Neuronal stem cell (in vitro differentiated cells): ENCODE results near the gene PVALB.

Experiments used
- DNase-seq: peaks from one replicate; pipeline ENCODE4 v3.0.0-alpha.2; 2013; ENCODE audit warnings: low spot score
- H2AFZ ChIP-seq: one replicate; pipeline ENCODE4 v1.6.1; 2013; ENCODE audit warnings: mild to moderate bottlenecking, low read length, inconsistent platforms
- H2AK5ac ChIP-seq: 2 replicates; pipeline ENCODE4 v1.6.1; 2013; ENCODE audit warnings: low read depth, mild to moderate bottlenecking, inconsistent platforms, low read length, moderate library complexity, mixed read lengths
- H2BK120ac ChIP-seq: 2 replicates; pipeline ENCODE4 v1.6.1; 2013; ENCODE audit warnings: low read depth, mild to moderate bottlenecking, inconsistent platforms, low read length, moderate library complexity, mixed read lengths
- H2BK12ac ChIP-seq: one replicate; pipeline ENCODE4 v1.6.1; 2013; ENCODE audit warnings: low read length, inconsistent platforms
- H2BK15ac ChIP-seq: 2 replicates; pipeline ENCODE4 v1.6.1; 2013; ENCODE audit warnings: mild to moderate bottlenecking, low read length, inconsistent platforms, mixed read lengths
- H2BK5ac ChIP-seq: one replicate; pipeline ENCODE4 v1.6.1; 2013; ENCODE audit warnings: inconsistent platforms, mild to moderate bottlenecking, low read length, moderate library complexity
- H3K14ac ChIP-seq: one replicate; pipeline ENCODE4 v1.6.1; 2013; ENCODE audit warnings: low read length, inconsistent platforms
- H3K18ac ChIP-seq: 2 replicates; pipeline ENCODE4 v1.6.1; 2013; ENCODE audit warnings: low read length, inconsistent platforms
- H3K23ac ChIP-seq: 2 replicates; pipeline ENCODE4 v1.6.1; 2013; ENCODE audit warnings: low read depth, mild to moderate bottlenecking, mixed read lengths, low read length, inconsistent platforms; ENCODE audit not compliant: poor library complexity
- H3K27ac ChIP-seq: replicated peaks from 3 replicates; pipeline ENCODE4 v1.5.1; 2013; ENCODE audit warnings: low read length, inconsistent platforms
- H3K27me3 ChIP-seq, 3 experiments: 2 replicates each; pipeline ENCODE4 v1.6.1; 2013; ENCODE audit warnings: low read length in 3 of 3, mild to moderate bottlenecking in 2 of 3, inconsistent platforms in 1 of 3, low read depth in 1 of 3, mixed read lengths in 1 of 3, moderate library complexity in 1 of 3; ENCODE audit not compliant: control insufficient read depth in 3 of 3, insufficient read depth in 3 of 3
- H3K36me3 ChIP-seq, 2 donors: replicated peaks in 1 of 2; 2 replicates each; pipeline ENCODE4 v1.6.1; 2013; ENCODE audit warnings: low read length in 2 of 2; ENCODE audit not compliant: control insufficient read depth in 2 of 2, insufficient read depth in 2 of 2
- H3K4ac ChIP-seq: 2 replicates; pipeline ENCODE4 v1.6.1; 2013; ENCODE audit warnings: inconsistent platforms, mild to moderate bottlenecking, low read length, moderate library complexity
- H3K4me1 ChIP-seq, 2 donors: 1 replicate in 1 of 2; 2 replicates in 1 of 2; pipeline ENCODE4 v1.6.1; 2013; ENCODE audit warnings: low read length in 2 of 2, low read depth in 1 of 2; ENCODE audit not compliant: control insufficient read depth in 2 of 2, insufficient read depth in 1 of 2
- H3K4me2 ChIP-seq: one replicate; pipeline ENCODE4 v1.6.1; 2013; ENCODE audit warnings: mild to moderate bottlenecking, low read length, inconsistent platforms; ENCODE audit not compliant: insufficient read depth, poor library complexity, severe bottlenecking
- H3K4me3 ChIP-seq, 2 donors: 2 replicates each; pipeline ENCODE4 v1.5.1; 2013; ENCODE audit warnings: low read length in 2 of 2, mild to moderate bottlenecking in 2 of 2, inconsistent platforms in 1 of 2, moderate library complexity in 1 of 2
- H3K79me1 ChIP-seq: one replicate; pipeline ENCODE4 v1.6.1; 2013; ENCODE audit warnings: low read depth, mild to moderate bottlenecking, inconsistent platforms, low read length, moderate library complexity
- H3K9ac ChIP-seq: one replicate; pipeline ENCODE4 v1.6.1; 2013; ENCODE audit warnings: mild to moderate bottlenecking, low read depth, low read length, inconsistent platforms; ENCODE audit not compliant: poor library complexity
- H3K9me3 ChIP-seq, 2 donors: replicated peaks in 1 of 2; 2 replicates each; pipeline versions ENCODE3 to v1.6.1; 2013; ENCODE audit warnings: low read length in 2 of 2, mild to moderate bottlenecking in 2 of 2, inconsistent platforms in 1 of 2, low read depth in 1 of 2, mixed read lengths in 1 of 2, moderate library complexity in 1 of 2; ENCODE audit not compliant: control insufficient read depth in 2 of 2, insufficient read depth in 1 of 2
- H4K8ac ChIP-seq: one replicate; pipeline ENCODE4 v1.6.1; 2013; ENCODE audit warnings: low read depth, mild to moderate bottlenecking, inconsistent platforms, low read length, moderate library complexity
- H4K91ac ChIP-seq: one replicate; pipeline ENCODE4 v1.6.1; 2013; ENCODE audit warnings: low read length, low read depth, mild to moderate bottlenecking, inconsistent platforms; ENCODE audit not compliant: poor library complexity
- WGBS, 2 donors: extraction: QIAGEN DNeasy Blood & Tissue Kit; methylation state at CpG; one replicate each; pipeline ENCODE4 v1.1.7; 2013; ENCODE audit warnings: missing lambda C conversion rate in 2 of 2, mixed read lengths in 1 of 2; ENCODE audit not compliant: insufficient read length in 2 of 2, insufficient replicate concordance in 1 of 2; ENCODE audit errors: extremely low coverage in 2 of 2; 5-methylcytosine and 5-hydroxymethylcytosine counted together

Gene PVALB

GRCh38 chr22:36835903-36836302 lies 19.1 kb upstream of the PVALB start:
- no peak overlapping the region for H3K23ac ChIP-seq
- no peak overlapping the region for H2BK12ac ChIP-seq
- no peak overlapping the region for H2BK5ac ChIP-seq
- DNase-seq, result no peak
- no peak overlapping the region for H3K27ac ChIP-seq
- H3K36me3 ChIP-seq, result no peaks in the 10 kb centered on the region
- peaks cover 3 to 11% of the 10 kb centered on the region in 2 donors for H3K9me3 ChIP-seq
- H3K18ac ChIP-seq, result no peak overlapping the region
- no peak overlapping the region for H4K91ac ChIP-seq
- H3K14ac ChIP-seq, result no peak overlapping the region
- WGBS, 2 donors, result no CpG with 5 or more reads among the region's 5 CpGs
- no peak overlapping the region for H2BK15ac ChIP-seq
- no peaks in the 10 kb centered on the region for H3K79me1 ChIP-seq
- H3K4me1 ChIP-seq, result peaks cover 0 to 2% of the 10 kb centered on the region in 2 donors
- H3K4ac ChIP-seq, result no peak overlapping the region
- H3K4me2 ChIP-seq, result no peak overlapping the region
- no peak overlapping the region for H3K9ac ChIP-seq
- no peak overlapping the region for H4K8ac ChIP-seq
- no peak overlapping the region for H2BK120ac ChIP-seq
- no peak overlapping the region for H2AK5ac ChIP-seq
- no peak overlapping the region for H2AFZ ChIP-seq
- H3K27me3 ChIP-seq, result peaks cover 0 to 4% (median 0%) of the 10 kb centered on the region in 3 experiments
- no peak overlapping the region for H3K4me3 ChIP-seq

GRCh38 chr22:36833073-36833472 lies 16.2 kb upstream of the PVALB start:
- H2BK120ac ChIP-seq, result no peak overlapping the region
- no peak overlapping the region for H3K14ac ChIP-seq
- H2AK5ac ChIP-seq, result no peak overlapping the region
- no peak overlapping the region for H3K9ac ChIP-seq
- no peak overlapping the region for H3K23ac ChIP-seq
- H3K4me1 ChIP-seq, result peaks cover 2 to 4% of the 10 kb centered on the region in 2 donors
- H3K79me1 ChIP-seq, result no peaks in the 10 kb centered on the region
- no peak overlapping the region for H4K91ac ChIP-seq
- no peak overlapping the region for H3K18ac ChIP-seq
- no peak for DNase-seq
- peaks cover under 1 to 8% of the 10 kb centered on the region in 2 donors for H3K9me3 ChIP-seq
- WGBS, 2 donors, result no CpG with 5 or more reads among the region's 3 CpGs
- no peak overlapping the region for H2BK12ac ChIP-seq
- H4K8ac ChIP-seq, result no peak overlapping the region
- H2AFZ ChIP-seq, result no peak overlapping the region
- no peaks in the 10 kb centered on the region for H3K36me3 ChIP-seq
- no peak overlapping the region for H2BK5ac ChIP-seq
- no peak overlapping the region for H3K4me3 ChIP-seq
- H2BK15ac ChIP-seq, result no peak overlapping the region
- no peak overlapping the region for H3K27ac ChIP-seq
- peaks cover 0 to 4% (median 0%) of the 10 kb centered on the region in 3 experiments for H3K27me3 ChIP-seq
- no peak overlapping the region for H3K4me2 ChIP-seq
- no peak overlapping the region for H3K4ac ChIP-seq

- Histone ChIP-seq H4K8ac (no peak overlapping the region), H2BK12ac (no peak overlapping the region), H3K79me1 (no peaks in the 10 kb centered on the region), H2BK5ac (no peak overlapping the region), H3K4me3 (no peak overlapping the region), H2BK15ac (no peak overlapping the region), H3K4me2 (no peak overlapping the region), H3K36me3 (no peaks in the 10 kb centered on the region), H2AK5ac (no peak overlapping the region), H3K9ac (no peak overlapping the region), H3K4ac (no peak overlapping the region), H3K27me3 (peaks cover 0 to 4% (median 0%) of the 10 kb centered on the region in 3 experiments), H3K27ac (no peak overlapping the region), H2BK120ac (no peak overlapping the region), H4K91ac (no peak overlapping the region), H3K4me1 (peaks cover 5 to 14% of the 10 kb centered on the region in 2 donors), H3K23ac (no peak overlapping the region), H3K14ac (no peak overlapping the region), H2AFZ (no peak overlapping the region), H3K9me3 (no peaks in the 10 kb centered on the region), H3K18ac (no peak overlapping the region)
- WGBS, 2 donors, result no CpG with 5 or more reads among the region's 3 CpGs
- no peak for DNase-seq
Measured at GRCh38 chr22:36831717-36832116, 14.9 kb upstream of the PVALB start.

- H2BK12ac ChIP-seq, result no peak overlapping the region
Measured at GRCh38 chr22:36831206-36831605, 14.4 kb upstream of the PVALB start.

More at GRCh38 chr22:36831206-36831605, 14.4 kb upstream of the PVALB start:
- no peak overlapping the region for H3K14ac ChIP-seq
- no peak overlapping the region for H2BK15ac ChIP-seq
- H3K9me3 ChIP-seq, result no peaks in the 10 kb centered on the region
- no peak overlapping the region for H3K4me2 ChIP-seq
- H3K9ac ChIP-seq, result no peak overlapping the region
- peaks cover 0 to 4% (median 0%) of the 10 kb centered on the region in 3 experiments for H3K27me3 ChIP-seq
- H2AK5ac ChIP-seq, result no peak overlapping the region
- H3K27ac ChIP-seq, result no peak overlapping the region
- no peak overlapping the region for H3K4ac ChIP-seq
- H3K4me1 ChIP-seq, result peaks cover 3 to 18% of the 10 kb centered on the region in 2 donors
- no peak overlapping the region for H2BK5ac ChIP-seq
- no peak overlapping the region for H3K23ac ChIP-seq
- no peak overlapping the region for H2BK120ac ChIP-seq
- no peak for DNase-seq
- H3K18ac ChIP-seq, result no peak overlapping the region
- H3K79me1 ChIP-seq, result no peaks in the 10 kb centered on the region
- H3K36me3 ChIP-seq, result no peaks in the 10 kb centered on the region
- no peak overlapping the region for H4K8ac ChIP-seq
- no peak overlapping the region for H3K4me3 ChIP-seq
- H4K91ac ChIP-seq, result no peak overlapping the region
- no peak overlapping the region for H2AFZ ChIP-seq
